K562 (cell line): Measurements from ENCODE around the gene RAD21L1. TPM values are rescaled to one million over a fixed set of nuclear protein-coding genes. Genes with fewer than 3 reads are reported as not detected.

Experiments
- ATAC-seq: fragments of 200-7000 bp; cut with Tn5 transposase; 3 replicates; pipeline ENCODE4 v1.9.1; 2020; ENCODE audit warnings: moderate library complexity
- BruUV-seq: library from RNA; stranded (reverse); fragments of 400-500 nt; replicated peaks from 2 replicates; lab custom pipeline; 2021; lab: Mats Ljungman, UMichigan
- CTCF ChIA-PET: fragments of 300-600 bp; formaldehyde crosslinking; extraction: SDS; loops from one replicate; lab custom pipeline; 2021; ENCODE audit warnings: low intra/inter-chr PET ratio; lab: Yijun Ruan, JAX
- POLR2A ChIA-PET: fragments of 300-600, 350-650 bp; sonication (Branson Sonifier 250); formaldehyde crosslinking; extraction: SDS; loops from one replicate; lab custom pipeline; 2021; ENCODE audit warnings: antibody characterized with exemption, inconsistent platforms; lab: Yijun Ruan, JAX
- DNase-seq, 4 experiments: peaks; one replicate each; pipeline versions ENCODE4 v3.0.0 to v3.0.0-alpha.2; 2011 to 2018; ENCODE audit warnings: low spot score in 3 of 4, mixed read lengths in 3 of 4; ENCODE audit errors: extremely low read depth in 1 of 4
- FAIRE-seq: peaks from 2 replicates; lab custom pipeline; 2011; peaks lifted over from hg19 to GRCh38; lab: Jason Lieb, UNC
- H2AFZ ChIP-seq: 2 replicates; pipeline ENCODE4 v1.6.0; 2011; ENCODE audit warnings: low read depth, low read length, control low read depth, inconsistent platforms
- H3K27ac ChIP-seq: fragments of 200-600 bp; 3 replicates; pipeline ENCODE4 v1.8.0; 2011; ENCODE audit warnings: low read depth, mild to moderate bottlenecking, control low read depth, inconsistent platforms, low read length, moderate library complexity, mixed read lengths; ENCODE audit errors: extremely low read depth
- H3K27me3 ChIP-seq, 2 experiments: fragments of 300-600 bp in 1 of 2; 2 replicates in 1 of 2; 3 replicates in 1 of 2; pipeline versions ENCODE4 v1.6.0 to v1.8.0; 2011; ENCODE audit warnings: inconsistent platforms in 2 of 2, low read length in 2 of 2, mild to moderate bottlenecking in 1 of 2, mixed read lengths in 1 of 2, moderate library complexity in 1 of 2; ENCODE audit not compliant: control insufficient read depth in 2 of 2, insufficient read depth in 2 of 2
- H3K36me3 ChIP-seq: fragments of 300-600 bp; 3 replicates; pipeline ENCODE4 v1.8.0; 2011; ENCODE audit warnings: mild to moderate bottlenecking, low read length, inconsistent platforms; ENCODE audit not compliant: control insufficient read depth, insufficient read depth
- H3K4me1 ChIP-seq, 2 experiments: fragments of 200-600 bp in 1 of 2; replicated peaks in 1 of 2; 2 replicates in 1 of 2; 3 replicates in 1 of 2; pipeline versions ENCODE4 v1.5.1 to v1.8.0; 2011; ENCODE audit warnings: inconsistent platforms in 2 of 2, low read length in 2 of 2, mild to moderate bottlenecking in 1 of 2, mixed read lengths in 1 of 2, moderate library complexity in 1 of 2; ENCODE audit not compliant: control insufficient read depth in 2 of 2, insufficient read depth in 2 of 2
- H3K4me2 ChIP-seq: 2 replicates; pipeline ENCODE4 v1.6.1; 2011; ENCODE audit warnings: low read length, control low read depth, inconsistent platforms, mixed read lengths; ENCODE audit not compliant: insufficient read depth
- H3K4me3 ChIP-seq: fragments of 200-600 bp; sonication (generic), shearing (Covaris generic); 2 replicates; pipeline ENCODE4 v1.5.1; 2016; ENCODE audit warnings: control low read depth, inconsistent platforms
- H3K79me2 ChIP-seq: fragments of 200-600 bp; 3 replicates; pipeline ENCODE4 v1.8.0; 2011; ENCODE audit warnings: low read length, inconsistent platforms; ENCODE audit not compliant: control insufficient read depth, insufficient read depth
- H3K9ac ChIP-seq, 2 experiments: 2 replicates each; pipeline versions ENCODE4 v1.6.0 to v1.6.1; 2011; ENCODE audit warnings: low read depth in 2 of 2, low read length in 2 of 2, control low read depth in 1 of 2, inconsistent platforms in 1 of 2, mild to moderate bottlenecking in 1 of 2, mixed read lengths in 1 of 2; ENCODE audit not compliant: insufficient read depth in 1 of 2
- H3K9me1 ChIP-seq: one replicate; pipeline ENCODE4 v1.6.0; 2011; ENCODE audit warnings: inconsistent platforms, mild to moderate bottlenecking, low read length, moderate library complexity; ENCODE audit not compliant: control insufficient read depth, insufficient read depth
- H3K9me3 ChIP-seq: replicated peaks from 2 replicates; pipeline ENCODE4 v1.5.1; 2011; ENCODE audit warnings: low read depth, low read length, inconsistent platforms; ENCODE audit not compliant: control insufficient read depth, insufficient read depth
- H4K20me1 ChIP-seq: replicated peaks from 2 replicates; pipeline ENCODE4 v1.6.1; 2011; ENCODE audit warnings: low read length, inconsistent platforms, mixed read lengths; ENCODE audit not compliant: control insufficient read depth, insufficient read depth
- CHAMP1 ChIP-seq: fragments of 450-650 bp; IDR thresholded peaks from 2 replicates; pipeline ENCODE4 v1.6.1; 2016; ENCODE audit warnings: mild to moderate bottlenecking
- FOXA1 ChIP-seq: fragments of 450-650 bp; IDR thresholded peaks from 2 replicates; pipeline ENCODE4 v1.6.1; 2016; ENCODE audit warnings: mild to moderate bottlenecking, borderline replicate concordance
- GTF2A2 ChIP-seq: IDR thresholded peaks from 2 replicates; pipeline ENCODE4 v1.6.1; 2016; ENCODE audit warnings: mild to moderate bottlenecking, missing genetic modification characterization, missing compliant biosample characterization
- PKNOX1 ChIP-seq: fragments of 450-650 bp; IDR thresholded peaks from 2 replicates; pipeline ENCODE4 v1.6.1; 2016
- SAP30 ChIP-seq: fragments of 200-600 bp; sonication (generic); IDR thresholded peaks from 2 replicates; pipeline ENCODE4 v1.6.1; 2012; ENCODE audit warnings: borderline replicate concordance, low read depth, mild to moderate bottlenecking, moderate library complexity, low read length, control low read depth, inconsistent platforms; ENCODE audit not compliant: insufficient read depth, poor library complexity, severe bottlenecking
- TEAD2 ChIP-seq: fragments of 450-650 bp; IDR thresholded peaks from 2 replicates; pipeline ENCODE4 v1.6.1; 2016; ENCODE audit warnings: missing genetic modification characterization, control low read depth, missing compliant biosample characterization
- WHSC1 ChIP-seq: IDR thresholded peaks from one replicate; pipeline ENCODE4 v1.6.1; 2012; ENCODE audit warnings: low read length, control low read depth, inconsistent platforms
- ZBTB7A ChIP-seq: IDR thresholded peaks from 2 replicates; pipeline ENCODE4 v1.6.1; 2011; ENCODE audit warnings: low read depth, mild to moderate bottlenecking, low read length, moderate library complexity, borderline replicate concordance; ENCODE audit not compliant: control insufficient read depth
- ZNF408 ChIP-seq: fragments of 250-450 bp; sonication (Bioruptor Pico); IDR thresholded peaks from 2 replicates; pipeline ENCODE4 v1.4.0; 2020; ENCODE audit warnings: low read depth, mild to moderate bottlenecking, moderate library complexity
- WGBS: fragments of 100-300 bp; shearing (Covaris generic); methylation state at CpG from one replicate; pipeline ENCODE4 v1.1.6; 2016; ENCODE audit warnings: low coverage, mixed read lengths; ENCODE audit not compliant: insufficient coverage; ENCODE audit errors: missing lambda C conversion rate; 5-methylcytosine and 5-hydroxymethylcytosine counted together
- in situ Hi-C: fragments of 300-500 bp; cut with MboI; formaldehyde crosslinking; loops from 4 replicates; pipeline ENCODE4 v1.15.0; 2018; ENCODE audit warnings: inconsistent platforms, mixed read lengths
- intact Hi-C: fragments of 100-400 bp; cut with micrococcal nuclease; formaldehyde crosslinking; loops from 2 replicates; pipeline ENCODE4 v1.14.2; 2022
- polyA plus RNA-seq, 8 experiments: library from polyadenylated mRNA; depleted of rRNA in 4 of 8; stranded (reverse) in 5 of 8; unstranded in 3 of 8; fragments of >200 nt; fragmentation: Nextera tagmentation in 2 of 8; fragmentation: Illumina TruSeq in 1 of 8; extraction: Ambion mirVana in 2 of 8; extraction: Trizol in 1 of 8; gene quantifications; 2 replicates each; pipeline versions ENCODE4 v1.2.1 to v1.2.3, GENCODE V29; 2011 to 2014; ENCODE audit warnings: inconsistent platforms in 1 of 8, missing spikeins in 1 of 8
- total RNA-seq, 7 experiments: library from RNA; depleted of rRNA in 6 of 7; stranded (reverse); fragments of >200 nt in 6 of 7; fragmentation: Illumina TruSeq in 2 of 7; extraction: Trizol in 2 of 7; gene quantifications; 2 replicates each; pipeline versions ENCODE4 v1.2.1 to v1.2.3, GENCODE V29; 2011 to 2021; ENCODE audit warnings: low replicate concordance in 1 of 7
- TF ChIP-seq, protein P1 (sequence below): sonication (generic); formaldehyde crosslinking; IDR thresholded peaks from 2 replicates; pipeline ENCODE4 v1.9.0; 2022; ENCODE audit warnings: mild to moderate bottlenecking, missing genetic modification reagents

The RAD21L1 gene
- total and polyA plus RNA-seq, 9 of the 15 experiments (the other 6 are each of a cell fraction or from before 2014, with no cell fraction given): 0.17 to 1.7 (median 0.45) TPM; not detected in 1

- H3K4me1 ChIP-seq: peaks cover 0 to 6% of the 10 kb centered on the region in 2 experiments; a peak in 1 of 5 replicates
- 0% methylated on average over 1 of the region's 1 CpG for WGBS
- FAIRE-seq (no peak), DNase-seq (no peak), ATAC-seq (no peak)
- no peak overlapping the region for H3K4me3 ChIP-seq
- in situ Hi-C loops: no loop called here
- POLR2A ChIA-PET: interaction anchor here (0.6 kb wide), 1 partner anchor 166 kb away, joined by 3 read pairs; no protein-coding TSS in a partner anchor
- no peak overlapping the region for H2AFZ ChIP-seq
- intact Hi-C loops: no loop called here
- peaks cover 3% of the 10 kb centered on the region; the same call in 1 of the 2 replicates for H4K20me1 ChIP-seq
- no peak overlapping the region for H3K4me2 ChIP-seq
- no peak overlapping the region for H3K27ac ChIP-seq
- H3K36me3 ChIP-seq: no peaks in the 10 kb centered on the region; the same call in 2 of the 3 replicates
- TF ChIP-seq GTF2A2 (tag): no peak
- TF ChIP-seq PKNOX1: peak; percentile 80
- no peak overlapping the region for H3K9ac ChIP-seq
- no peaks in the 10 kb centered on the region for H3K9me3 ChIP-seq
- CTCF ChIA-PET: no interaction called here
- no TSS peak for BruUV-seq
- H3K79me2 ChIP-seq: no peaks in the 10 kb centered on the region
- H3K27me3 ChIP-seq: no peaks in the 10 kb centered on the region
- no peaks in the 10 kb centered on the region for H3K9me1 ChIP-seq
Measured at GRCh38 chr20:1292620-1293019, 66.8 kb downstream of the RAD21L1 start.

- Histone ChIP-seq H3K9me1 (no peaks in the 10 kb centered on the region), H3K9ac (peak overlapping the region in 1 of 2 experiments; percentile 35; a peak in 2 of 4 replicates), H2AFZ (no peak overlapping the region), H4K20me1 (peaks cover 3% of the 10 kb centered on the region; the same call in 1 of the 2 replicates), H3K27me3 (no peaks in the 10 kb centered on the region), H3K27ac (no peak overlapping the region), H3K4me1 (peaks cover 0 to 6% of the 10 kb centered on the region in 2 experiments; a peak in 1 of 5 replicates), H3K9me3 (no peaks in the 10 kb centered on the region), H3K4me2 (no peak overlapping the region), H3K79me2 (no peaks in the 10 kb centered on the region), H3K4me3 (no peak overlapping the region), H3K36me3 (no peaks in the 10 kb centered on the region; the same call in 2 of the 3 replicates)
- in situ Hi-C loops: no loop called here
- POLR2A ChIA-PET: no interaction called here
- CTCF ChIA-PET: no interaction called here
- ATAC-seq: no peak
- FAIRE-seq: no peak
- WGBS: 11% methylated on average over 6 of the region's 6 CpGs
- no peak for DNase-seq
- intact Hi-C loops: no loop called here
- no TSS peak for BruUV-seq
- TF ChIP-seq, protein P1, sequence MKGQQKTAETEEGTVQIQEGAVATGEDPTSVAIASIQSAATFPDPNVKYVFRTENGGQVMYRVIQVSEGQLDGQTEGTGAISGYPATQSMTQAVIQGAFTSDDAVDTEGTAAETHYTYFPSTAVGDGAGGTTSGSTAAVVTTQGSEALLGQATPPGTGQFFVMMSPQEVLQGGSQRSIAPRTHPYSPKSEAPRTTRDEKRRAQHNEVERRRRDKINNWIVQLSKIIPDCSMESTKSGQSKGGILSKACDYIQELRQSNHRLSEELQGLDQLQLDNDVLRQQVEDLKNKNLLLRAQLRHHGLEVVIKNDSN (CRISPR knock-in tag): no peak
- no peak for TF ChIP-seq FOXA1
- TF ChIP-seq SAP30: no peak
- no peak for TF ChIP-seq CHAMP1
- no peak for TF ChIP-seq ZNF408 (CRISPR knock-in tag)
- TF ChIP-seq ZBTB7A: no peak
- no peak for TF ChIP-seq WHSC1
- TF ChIP-seq TEAD2 (tag): no peak
Measured at GRCh38 chr20:1293641-1294379, 68.0 kb downstream of the RAD21L1 start.
